EL (cell line): ENCODE measurements around the gene RAP1A.
"Not testable (repeated sequence)": the region's sequence is repeated elsewhere in the genome, so short reads cannot be mapped to it uniquely, and the experiment has no call there.

ENCODE experiments used
- DNase-seq: peaks from one replicate; pipeline ENCODE4 v3.0.0-alpha.2; 2016

Gene RAP1A

DNA sequence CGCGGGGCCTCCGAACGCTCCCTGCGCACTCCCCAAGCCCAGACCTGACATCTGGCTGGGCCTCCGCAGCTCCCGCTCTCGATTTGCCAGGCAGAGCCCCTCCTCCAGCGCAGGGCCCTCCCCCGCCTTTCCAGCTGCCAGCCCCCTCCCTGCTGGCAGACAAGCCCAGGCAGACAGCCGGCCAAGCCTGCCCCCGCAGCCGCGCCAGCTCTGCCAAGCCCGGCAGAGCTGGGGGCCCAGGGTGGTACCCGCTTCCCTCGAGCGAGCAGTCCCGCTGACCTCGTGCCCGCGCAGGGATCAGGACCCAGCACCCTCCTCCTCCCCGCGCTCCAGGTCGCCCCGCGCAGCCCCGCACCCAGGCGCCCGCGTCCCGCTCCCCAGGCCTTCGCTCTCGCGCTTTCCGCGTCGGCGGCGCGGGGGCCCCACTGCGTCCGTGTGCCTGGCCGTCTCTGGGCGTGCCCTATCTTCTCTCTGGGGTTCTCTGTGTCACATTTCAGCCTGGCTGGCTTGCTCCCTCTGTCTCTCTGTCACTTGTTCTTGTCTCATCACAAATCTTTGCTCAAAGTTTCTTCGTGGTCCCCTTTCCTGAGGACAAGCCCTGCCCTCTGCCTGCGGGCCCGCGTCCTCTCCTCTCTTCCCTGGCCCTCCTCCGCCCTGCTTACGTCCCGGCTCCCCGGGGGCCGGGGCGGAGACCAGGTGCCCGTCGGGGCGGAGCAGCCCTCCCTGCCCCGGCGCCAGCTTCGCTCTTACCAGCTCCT is 119.0 kb downstream of the RAP1A start:
- DNase-seq: peak; percentile 69

- DNase-seq: peak; percentile 93
Observed at GRCh38 chr1:111739194-111739924, 119.8 kb downstream of the RAP1A start, which contains the start of gene INKA2. Gene INKA2, minus strand, starts transcription at chr1:111739395. Its CDS starts 153 bp downstream, at chr1:111739242.

GRCh38 chr1:111739925-111740765 is 120.6 kb downstream of the RAP1A start:
- DNase-seq: peak; percentile 81

DNA sequence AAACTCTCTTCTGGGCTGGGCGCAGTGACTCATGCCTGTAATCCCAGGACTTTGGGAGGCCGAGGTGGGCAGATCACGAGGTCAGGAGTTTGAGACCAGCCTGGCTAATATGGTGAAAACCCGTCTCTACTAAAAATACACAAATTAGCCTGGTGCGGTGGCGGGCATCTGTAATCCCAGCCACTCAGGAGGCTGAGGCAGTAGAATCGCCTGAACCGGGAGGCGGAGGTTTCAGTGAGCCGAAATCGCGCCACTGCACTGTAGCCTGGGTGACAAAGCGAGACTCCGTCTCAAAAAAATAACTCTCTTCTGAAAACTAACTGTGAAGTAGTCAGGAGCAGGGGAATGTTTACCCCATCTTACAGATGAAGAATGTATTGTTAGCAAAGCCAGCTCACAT is 122.7 kb downstream of the RAP1A start:
- not testable (repeated sequence) for DNase-seq

DNA sequence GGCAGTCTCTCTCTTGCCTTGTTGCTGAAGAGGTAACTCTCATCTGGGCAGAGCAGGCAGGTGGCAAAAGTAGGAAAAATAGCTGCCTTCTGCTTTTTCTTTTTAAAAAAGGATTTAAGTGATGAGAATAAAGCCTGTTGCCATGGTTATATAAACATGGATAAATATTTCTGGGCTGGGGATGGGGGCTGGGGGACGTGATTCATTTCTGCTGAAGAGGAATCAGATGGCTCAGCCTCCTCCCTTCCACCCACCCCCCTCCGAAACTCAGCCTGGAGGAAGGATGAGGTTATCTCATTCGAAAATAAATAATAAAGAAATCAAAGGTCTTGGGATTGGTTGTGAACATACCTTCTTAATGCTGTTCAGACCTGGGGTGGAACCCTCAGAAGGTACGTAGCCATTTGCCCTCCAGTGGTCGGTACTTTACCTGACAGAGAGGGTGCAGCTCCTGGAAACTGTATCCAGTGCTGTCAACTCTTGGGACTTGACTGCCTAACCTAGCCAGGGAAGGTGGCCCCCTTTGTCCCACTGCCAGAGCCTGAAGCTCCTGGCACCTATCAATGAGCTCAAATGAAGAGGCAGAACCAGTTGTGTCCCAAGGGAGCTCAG is 123.5 kb downstream of the RAP1A start:
- DNase-seq: peak; percentile 76

DNA sequence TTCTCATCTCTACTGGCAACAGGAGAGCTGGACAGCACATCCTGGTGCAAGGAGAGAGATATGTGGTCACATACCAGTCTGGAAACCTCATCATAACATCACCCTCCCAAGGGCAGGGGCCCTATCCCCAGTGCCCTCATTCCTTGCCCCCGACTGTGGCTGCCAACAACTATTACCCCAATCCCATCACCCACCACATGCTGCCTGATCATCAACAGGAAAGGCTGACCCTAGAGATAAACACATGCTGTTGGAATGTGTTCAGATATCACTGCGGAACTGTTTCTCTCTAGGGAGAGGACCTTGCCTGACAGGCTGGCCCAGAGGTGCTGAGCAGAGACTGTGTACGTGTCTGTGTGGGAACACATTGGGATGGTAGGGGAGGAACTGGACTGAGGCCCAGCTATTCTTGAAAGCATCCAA is 124.1 kb downstream of the RAP1A start:
- peak; percentile 98 for DNase-seq

DNA sequence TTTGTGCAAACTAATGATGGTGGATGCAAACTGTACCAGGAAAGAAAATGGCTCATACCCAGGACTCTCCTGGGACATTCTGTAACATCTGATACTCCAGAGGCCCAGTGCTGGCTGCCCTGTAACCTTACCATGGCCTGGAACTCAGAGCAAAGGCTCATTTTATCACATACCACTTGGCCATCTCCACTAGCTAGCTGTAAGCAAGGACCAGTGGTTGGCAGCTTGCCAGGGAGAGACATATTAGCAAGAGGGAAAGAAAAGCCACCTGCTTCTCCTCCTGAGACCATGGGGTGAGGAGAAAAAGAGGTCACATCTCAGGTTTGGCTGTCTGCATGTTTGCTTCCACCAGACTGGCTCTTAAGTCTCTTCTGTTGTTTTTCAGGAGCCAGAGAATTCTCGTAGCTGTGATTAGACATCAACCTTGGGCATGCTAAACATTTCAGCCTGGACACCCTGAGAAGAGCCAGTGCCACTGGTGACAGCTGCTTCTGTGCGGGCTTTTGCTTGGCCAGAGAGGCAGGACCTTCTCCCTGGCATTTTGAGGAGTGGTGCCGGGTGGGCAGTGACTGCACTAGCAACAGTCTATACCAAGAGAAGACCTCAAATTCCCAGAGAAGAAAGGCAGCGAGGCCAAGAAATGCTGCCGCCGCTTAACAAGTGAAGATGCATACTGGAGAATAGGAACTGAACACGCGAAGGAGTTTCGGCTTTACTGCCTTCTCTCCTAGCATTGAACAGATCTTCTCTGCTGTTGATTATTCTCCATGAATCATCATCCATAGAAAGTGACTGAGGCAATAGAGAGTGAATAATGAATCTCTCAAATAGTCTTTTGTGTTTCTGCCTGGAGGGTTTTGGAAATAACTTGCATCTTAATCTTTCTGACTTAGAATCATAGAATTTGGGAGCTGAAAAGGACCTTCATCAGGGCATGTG is 126.4 kb downstream of the RAP1A start:
- peak; percentile 51 for DNase-seq

- DNase-seq: no peak
Observed at GRCh38 chr1:111746614-111746999, 127.0 kb downstream of the RAP1A start.

DNA sequence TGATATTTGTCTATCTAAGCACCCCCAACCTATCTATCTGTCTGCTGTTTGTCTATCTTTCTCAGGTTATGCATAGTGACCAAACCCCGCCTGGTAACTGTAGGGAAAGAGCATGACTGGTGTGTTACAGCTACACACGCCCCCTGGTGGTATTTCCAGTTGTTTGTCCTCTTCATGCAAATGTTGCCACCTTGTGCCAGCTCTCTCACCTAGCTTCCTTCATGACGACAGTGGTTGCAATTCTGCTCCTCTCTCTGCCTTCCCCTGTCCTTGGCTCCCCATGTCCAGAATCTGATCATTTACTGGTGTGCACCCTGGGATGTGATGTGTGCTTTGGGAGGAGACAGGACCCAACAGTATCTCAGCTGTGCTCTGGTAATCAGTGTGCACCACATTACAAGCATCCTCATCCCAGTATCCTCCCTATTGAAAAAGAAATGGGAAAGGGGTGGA is 127.7 kb downstream of the RAP1A start:
- DNase-seq: peak; percentile 77

DNA sequence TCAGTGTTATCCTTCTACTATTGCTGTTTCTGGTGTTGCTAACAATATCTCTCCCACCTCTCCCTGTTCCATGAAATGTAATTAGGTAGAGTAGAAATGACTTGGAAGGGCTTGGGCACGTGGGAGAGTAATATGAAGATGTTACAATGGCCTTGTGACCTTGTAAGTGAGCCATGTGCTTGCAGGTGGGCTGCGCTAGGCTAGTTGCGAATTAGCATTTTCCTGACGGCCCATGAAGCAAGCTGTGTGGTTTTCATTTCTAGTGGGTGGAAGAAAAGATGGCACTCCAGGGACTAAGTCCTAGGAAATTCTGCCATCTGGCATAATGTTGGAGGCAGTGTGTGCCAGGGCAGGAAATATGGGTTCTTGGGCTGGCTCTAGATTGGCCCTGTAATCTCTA is 128.4 kb downstream of the RAP1A start:
- DNase-seq: no peak

DNA sequence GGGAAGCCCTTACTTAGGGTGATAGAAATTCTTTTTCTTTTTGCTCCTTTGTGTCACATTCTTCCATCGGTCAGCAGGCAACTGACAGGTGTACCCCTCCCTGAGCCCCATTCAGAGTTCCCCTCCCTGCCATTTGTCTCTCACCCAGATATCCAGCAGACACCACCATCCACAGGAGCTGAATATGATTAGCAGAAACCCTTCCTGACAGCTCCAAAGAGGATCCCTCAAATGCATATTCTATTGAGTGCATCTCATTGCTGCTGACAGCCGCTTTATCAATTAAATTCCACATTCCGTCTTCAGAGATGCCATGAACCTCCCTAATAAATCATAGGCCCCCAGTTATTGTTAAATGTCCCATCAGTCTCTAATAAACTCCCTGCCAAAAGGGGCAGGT is 130.0 kb downstream of the RAP1A start:
- DNase-seq: no peak

DNA sequence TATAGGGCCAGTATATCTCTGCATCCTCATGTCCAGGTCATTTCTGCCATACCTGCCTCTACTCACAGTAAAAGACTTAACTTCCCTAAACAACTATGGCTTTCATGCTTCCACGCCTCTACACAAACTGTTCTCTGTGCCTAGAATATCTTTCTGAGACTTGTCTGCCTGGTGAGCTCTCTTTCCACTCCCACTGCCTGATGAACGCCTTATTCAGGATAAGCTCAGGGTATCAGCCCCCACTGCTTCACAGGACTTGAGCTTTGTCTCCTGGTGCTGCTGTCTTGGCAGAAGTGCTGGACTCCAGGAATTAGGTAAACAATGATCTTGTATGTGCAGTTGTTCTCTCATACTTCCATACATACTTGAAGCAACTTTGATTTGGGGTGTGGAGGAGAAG is 131.3 kb downstream of the RAP1A start:
- no peak for DNase-seq

DNA sequence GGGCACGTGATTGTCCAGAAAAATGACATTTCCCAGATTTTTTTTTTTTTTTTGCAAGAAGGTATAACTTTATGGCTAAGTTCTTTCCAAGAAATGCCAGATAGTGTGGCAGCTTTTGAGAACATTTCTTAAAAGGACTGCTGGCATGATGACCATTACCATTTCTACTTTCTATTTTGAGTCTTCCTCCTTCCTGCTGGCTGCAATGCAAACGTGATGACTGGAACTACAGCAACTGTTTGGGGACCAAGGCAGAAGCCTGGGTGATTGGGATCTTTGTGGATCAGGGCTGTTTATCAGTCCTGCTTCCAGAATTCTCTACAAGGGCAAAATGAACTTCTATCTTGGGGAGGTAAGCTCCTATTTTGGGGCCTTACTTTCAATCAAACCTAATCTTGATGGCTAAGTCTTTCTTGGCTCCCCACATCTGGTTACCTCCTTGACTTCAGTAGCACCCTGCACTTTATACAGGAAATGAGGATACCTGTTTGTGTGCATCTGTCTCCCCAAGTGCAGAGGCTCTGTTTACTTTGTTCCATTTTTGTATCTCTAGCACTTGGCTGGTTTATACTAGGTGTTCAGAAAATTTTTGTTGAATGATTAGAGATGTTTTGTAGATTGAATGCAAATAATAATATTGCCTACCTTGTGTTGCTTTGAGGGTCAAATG is 132.5 kb downstream of the RAP1A start:
- no peak for DNase-seq

GRCh38 chr1:111754984-111755330 is 135.4 kb downstream of the RAP1A start:
- peak; percentile 73 for DNase-seq

DNA sequence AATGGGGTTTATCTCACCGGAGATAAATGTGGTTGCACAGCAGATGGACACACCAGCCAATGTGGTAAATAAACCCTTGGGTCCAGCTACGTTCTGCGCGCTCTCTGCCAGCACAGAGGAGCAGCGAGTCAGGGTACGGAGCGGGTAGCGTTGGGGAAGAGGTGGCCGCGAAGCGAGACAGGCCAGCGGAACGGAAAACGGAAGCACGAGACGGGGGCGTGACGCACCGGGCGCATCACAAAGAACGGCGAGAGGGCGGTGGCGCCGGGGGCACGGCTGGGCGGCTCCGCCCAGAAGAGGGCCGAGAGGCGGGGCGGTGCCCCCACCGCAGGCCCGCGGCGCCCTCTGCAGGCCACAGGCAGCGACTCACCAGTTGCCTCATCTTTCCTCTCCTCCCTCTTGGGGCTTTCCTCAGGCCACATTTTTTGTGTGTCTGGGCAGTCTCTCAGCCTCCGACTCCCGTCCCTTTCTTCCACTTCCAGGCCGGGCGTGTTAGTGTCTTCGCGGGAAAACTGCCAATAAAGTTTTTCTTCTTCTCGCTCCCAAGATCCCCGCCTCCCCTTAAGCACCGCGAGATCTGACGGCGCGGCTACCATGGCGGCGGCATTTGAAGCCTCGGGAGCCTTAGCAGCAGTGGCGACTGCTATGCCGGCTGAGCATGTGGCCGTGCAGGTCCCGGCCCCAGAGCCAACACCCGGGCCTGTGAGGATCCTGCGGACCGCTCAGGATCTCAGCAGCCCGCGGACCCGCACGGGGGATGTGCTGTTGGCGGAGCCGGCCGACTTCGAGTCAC is 135.9 kb downstream of the RAP1A start, which contains the start of gene DDX20:
Gene DDX20, plus strand, starts transcription at position 571 of the 793 bp plus-strand sequence. Its CDS starts 24 bp downstream, at position 595.
- peak; percentile 98 for DNase-seq

GRCh38 chr1:111756124-111756513 is 136.5 kb downstream of the RAP1A start:
- no peak for DNase-seq

- no peak for DNase-seq
Observed at GRCh38 chr1:111758373-111758772, 138.8 kb downstream of the RAP1A start.

DNA sequence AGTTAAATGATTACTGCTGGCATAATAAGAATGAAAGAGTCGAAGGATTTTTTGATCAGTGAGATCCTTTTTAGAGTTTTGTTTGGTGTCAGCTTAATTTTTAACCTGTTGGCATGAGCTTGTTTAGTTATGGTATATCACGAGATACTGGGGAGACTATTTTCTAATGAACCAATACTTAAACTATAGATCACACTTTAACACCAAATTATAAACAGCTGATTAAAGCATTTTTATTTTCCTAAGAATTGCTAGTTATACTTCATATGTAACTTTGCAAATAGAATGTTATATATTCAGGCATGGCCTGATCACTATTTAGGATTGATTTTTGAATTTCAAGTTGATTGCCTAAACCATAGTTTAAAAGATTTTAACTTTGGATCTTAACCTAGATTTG is 142.1 kb downstream of the RAP1A start:
- no peak for DNase-seq

DNA sequence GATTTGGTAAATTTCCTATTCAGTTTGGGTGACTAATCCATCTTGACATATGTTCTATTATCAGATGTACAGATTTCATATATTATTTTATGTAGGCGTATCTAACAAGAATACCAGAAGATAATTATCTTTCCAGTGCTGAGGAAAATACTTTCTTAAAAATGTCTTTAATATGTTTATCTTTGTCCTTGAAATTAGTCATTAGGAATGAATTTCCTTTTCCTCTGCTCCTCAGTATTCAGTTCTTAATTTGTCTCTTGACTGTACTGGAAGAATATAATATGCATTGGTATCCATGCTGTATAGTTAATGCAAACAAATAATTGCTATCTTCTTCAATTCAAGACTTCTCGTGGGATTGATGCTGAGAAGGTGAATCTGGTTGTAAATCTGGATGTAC is 142.7 kb downstream of the RAP1A start:
- DNase-seq: no peak
